ENCODE results near the gene FANCM. TPM values are rescaled to one million over a fixed set of nuclear protein-coding genes. Genes with fewer than 3 reads are reported as not detected.
A peak's percentile ranks its signal among the peaks of the same experiment; 100 is the strongest.

FANCM gene
- total and polyA plus RNA-seq, 9 of the 15 experiments (the other 6 are each of a cell fraction or from before 2014, with no cell fraction given) = 5.1 to 14.4 (median 6.2) TPM

- TF ChIP-seq SMAD4 (CRISPR knock-in tag; conservative IDR thresholded peaks at IDR 0.05) (peak; percentile 96), YBX1 (IDR thresholded peaks at IDR 0.05) (no peak), NR2C2 (CRISPR knock-in tag; IDR thresholded peaks at IDR 0.05) (no peak), NR2C2 (tag; IDR thresholded peaks at IDR 0.05) (no peak), ZNF311 (CRISPR knock-in tag; IDR thresholded peaks at IDR 0.05) (no peak), HINFP (tag; conservative IDR thresholded peaks at IDR 0.05; ENCODE audit: low read depth) (no peak), MEF2A (IDR thresholded peaks at IDR 0.05; ENCODE audit: control insufficient read depth, low read depth, low read length) (no peak), RREB1 (CRISPR knock-in tag; IDR thresholded peaks at IDR 0.05) (no peak), CTBP1 (IDR thresholded peaks at IDR 0.05; ENCODE audit: borderline replicate concordance) (no peak), TRIM24 (IDR thresholded peaks at IDR 0.05) (peak; percentile 68 to 69; a peak in 3 of 4 replicates), JUN (IDR thresholded peaks at IDR 0.05; ENCODE audit: borderline replicate concordance, low read depth, low read length) (no peak), JUN (CRISPR knock-in tag; IDR thresholded peaks at IDR 0.05; ENCODE audit: borderline replicate concordance) (no peak), MLLT1 (IDR thresholded peaks at IDR 0.05) (peak in 1 of 2 experiments; percentile 29; a peak in 1 of 4 replicates), FOXA3 (CRISPR knock-in tag; conservative IDR thresholded peaks at IDR 0.05 in 1 of 2, IDR thresholded peaks at IDR 0.05 in 1 of 2) (0 out of 4 replicates have a peak, but pooled peaks of 1 of the 2 experiments have one; percentile 54), DPF2 (IDR thresholded peaks at IDR 0.05) (peak; percentile 42; the same call in 1 of the 2 replicates), L3MBTL2 (IDR thresholded peaks at IDR 0.05) (peak; percentile 61), E2F3 (CRISPR knock-in tag; IDR thresholded peaks at IDR 0.05) (no peak), PHTF2 (CRISPR knock-in tag; IDR thresholded peaks at IDR 0.05) (no peak), ARHGAP35 (IDR thresholded peaks at IDR 0.05; ENCODE audit: partially characterized antibody) (no peak), SPI1 (IDR thresholded peaks at IDR 0.05; ENCODE audit: borderline replicate concordance, low read depth, low read length) (peak; percentile 44; the same call in 1 of the 2 replicates), FOXK2 (conservative IDR thresholded peaks at IDR 0.05 in 1 of 2, IDR thresholded peaks at IDR 0.05 in 1 of 2; ENCODE audit: low read depth in 2 of 2) (peak; percentile 44 to 57; a peak in 2 of 4 replicates)
Observed at GRCh38 chr14:45249856-45250575, 114.3 kb downstream of the FANCM start (continued).
